H4 (cell line): ENCODE data around the gene ZNF554. TPM values are rescaled to one million over a fixed set of nuclear protein-coding genes. Genes with fewer than 3 reads are reported as not detected.
"Not testable (repeated sequence)": the region's sequence is repeated elsewhere in the genome, so short reads cannot be mapped to it uniquely, and the experiment has no call there.

Experiments used
- DNase-seq: peaks from one replicate; pipeline ENCODE4 v3.0.0-alpha.2; 2015; ENCODE audit warnings: low spot score
- total RNA-seq: library from RNA; depleted of rRNA; stranded (reverse); fragments of >200 nt; shearing (Covaris generic); gene quantifications from 2 replicates; pipeline ENCODE4 v1.2.3, GENCODE V29; 2014

ZNF554 gene
- total RNA-seq, 1 experiment from 2014 or later: 1.5 TPM

DNA sequence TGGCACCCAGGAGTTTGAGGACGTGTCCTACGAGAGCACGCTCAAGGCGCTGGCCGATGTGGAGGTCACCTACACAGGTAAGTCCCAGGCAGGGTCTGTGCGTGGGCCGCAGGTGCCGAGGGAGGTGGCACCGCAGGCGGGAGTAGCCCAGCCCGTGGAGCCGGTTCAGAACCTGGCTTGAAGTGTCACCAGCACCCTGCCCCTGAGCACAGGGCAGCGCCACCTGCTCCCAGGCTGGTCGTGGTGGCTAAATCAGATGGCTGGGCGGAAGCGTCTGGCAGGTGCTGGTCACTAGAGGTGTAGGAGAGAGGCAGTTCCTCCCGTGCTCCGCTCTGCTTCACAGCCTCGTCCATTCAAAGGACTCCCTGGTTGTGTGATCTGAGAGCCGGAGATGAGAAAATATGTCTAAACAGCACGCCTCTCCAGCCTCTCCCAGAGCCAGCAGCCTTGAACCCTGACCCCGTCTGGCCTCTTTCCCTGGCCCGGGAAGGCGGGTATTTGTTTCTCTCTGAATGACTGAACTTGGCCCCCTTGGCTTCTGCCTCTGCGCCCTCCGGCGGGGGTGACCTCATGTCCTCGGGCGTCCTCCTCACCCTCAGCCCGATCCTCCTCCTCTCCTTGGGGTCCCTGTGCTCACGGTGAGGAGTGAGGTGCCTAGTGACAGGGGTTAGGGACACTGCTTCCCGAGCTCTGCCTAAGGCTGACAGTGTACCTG is 29.0 kb upstream of the ZNF554 start:
- DNase-seq: no peak

DNA sequence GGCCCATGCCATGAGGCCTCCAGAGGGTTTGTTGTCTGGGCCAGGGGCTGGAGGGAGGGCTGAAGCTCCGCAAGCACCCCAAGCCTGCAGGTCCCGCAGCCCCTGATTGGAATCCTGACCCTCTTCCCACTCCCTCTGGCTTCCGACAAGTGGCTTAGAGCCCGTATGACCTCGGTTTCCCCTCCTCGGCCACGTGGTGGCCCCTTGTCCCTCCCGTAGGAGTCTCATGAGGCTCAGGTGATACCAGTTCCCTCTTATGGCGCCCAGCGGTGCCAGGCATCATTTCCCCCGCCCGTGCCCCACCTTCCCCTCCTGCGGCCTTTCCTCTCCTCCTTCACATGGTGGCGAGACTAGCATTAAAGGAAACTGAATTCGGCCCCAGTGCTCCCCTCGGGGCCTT is 28.2 kb upstream of the ZNF554 start:
- DNase-seq: no peak

DNA sequence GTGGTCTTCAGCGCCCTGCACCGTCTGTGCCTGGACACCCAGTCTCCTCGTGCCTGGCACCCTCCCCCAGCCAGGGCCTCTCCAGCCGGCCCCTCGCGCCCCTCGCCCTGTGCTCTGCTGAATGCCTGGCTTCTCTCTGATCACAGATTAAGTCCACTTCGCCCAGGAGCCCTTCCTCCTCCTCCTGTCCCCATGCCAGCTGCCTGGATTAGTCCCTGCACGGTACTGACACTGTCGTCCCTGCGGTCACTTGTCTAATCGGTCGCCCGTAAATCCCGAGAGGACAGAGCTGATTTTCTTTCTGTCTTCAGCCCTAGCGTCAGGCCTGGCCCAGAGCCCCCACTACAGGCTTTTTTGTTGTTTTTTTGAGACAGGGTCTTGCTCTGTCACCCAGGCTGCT is 27.8 kb upstream of the ZNF554 start:
- DNase-seq: no peak

DNA sequence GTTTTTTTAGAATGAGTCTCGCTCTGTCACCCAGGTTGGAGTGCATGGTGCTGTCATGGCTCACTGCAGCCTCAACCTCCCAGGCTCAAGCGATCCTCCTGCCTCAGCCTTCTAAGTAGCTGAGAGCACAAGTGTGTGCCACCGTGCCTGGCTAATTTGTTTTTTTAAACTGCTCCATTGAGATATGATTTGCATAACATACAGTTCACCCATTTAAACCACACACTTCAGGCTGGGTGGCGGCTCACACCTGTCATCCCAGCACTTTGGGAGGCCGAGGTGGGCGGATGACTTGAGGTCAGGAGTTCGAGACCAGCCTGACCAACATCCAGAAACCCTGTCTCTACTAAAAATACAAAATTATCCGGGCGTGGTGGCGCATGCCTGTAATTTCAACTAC is 27.0 kb upstream of the ZNF554 start:
- DNase-seq: not testable (repeated sequence)

DNA sequence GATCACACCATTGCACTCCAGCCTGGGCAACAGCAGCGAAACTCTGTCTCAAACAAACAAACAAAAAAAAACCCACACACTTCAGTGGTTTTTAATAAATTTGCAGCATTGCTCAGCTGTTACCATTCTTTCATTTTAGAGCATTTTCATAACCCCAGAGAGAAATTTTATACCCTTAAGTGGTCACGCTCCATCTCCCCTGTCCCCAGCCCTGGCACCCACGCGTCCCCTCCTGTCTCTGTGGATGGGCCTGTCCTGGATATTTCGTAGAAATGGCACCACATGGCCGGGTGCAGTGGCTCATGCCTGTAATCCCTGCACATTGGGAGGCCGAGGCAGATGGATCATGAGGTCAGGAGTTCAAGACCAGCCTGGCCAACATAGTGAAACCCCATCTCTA is 26.5 kb upstream of the ZNF554 start:
- DNase-seq: no peak

DNA sequence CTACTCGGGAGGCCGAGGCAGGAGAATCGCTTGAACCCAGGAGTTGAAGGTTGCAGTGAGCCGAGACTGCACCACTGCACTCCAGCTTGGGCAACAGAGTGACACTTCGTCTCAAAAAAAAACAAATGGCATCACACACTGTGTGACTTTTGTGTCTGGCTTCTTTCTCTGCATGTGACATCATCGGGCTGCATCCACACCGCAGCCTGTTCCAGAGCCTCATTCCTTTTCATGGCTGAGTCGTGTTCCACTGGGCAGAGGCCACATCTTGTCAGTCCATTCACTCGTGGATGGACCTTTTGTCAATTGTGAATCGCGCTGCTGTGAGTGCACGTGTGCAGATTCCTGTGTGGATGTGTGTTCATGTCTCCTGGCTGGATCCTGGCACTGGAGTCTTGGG is 26.1 kb upstream of the ZNF554 start:
- no peak for DNase-seq

DNA sequence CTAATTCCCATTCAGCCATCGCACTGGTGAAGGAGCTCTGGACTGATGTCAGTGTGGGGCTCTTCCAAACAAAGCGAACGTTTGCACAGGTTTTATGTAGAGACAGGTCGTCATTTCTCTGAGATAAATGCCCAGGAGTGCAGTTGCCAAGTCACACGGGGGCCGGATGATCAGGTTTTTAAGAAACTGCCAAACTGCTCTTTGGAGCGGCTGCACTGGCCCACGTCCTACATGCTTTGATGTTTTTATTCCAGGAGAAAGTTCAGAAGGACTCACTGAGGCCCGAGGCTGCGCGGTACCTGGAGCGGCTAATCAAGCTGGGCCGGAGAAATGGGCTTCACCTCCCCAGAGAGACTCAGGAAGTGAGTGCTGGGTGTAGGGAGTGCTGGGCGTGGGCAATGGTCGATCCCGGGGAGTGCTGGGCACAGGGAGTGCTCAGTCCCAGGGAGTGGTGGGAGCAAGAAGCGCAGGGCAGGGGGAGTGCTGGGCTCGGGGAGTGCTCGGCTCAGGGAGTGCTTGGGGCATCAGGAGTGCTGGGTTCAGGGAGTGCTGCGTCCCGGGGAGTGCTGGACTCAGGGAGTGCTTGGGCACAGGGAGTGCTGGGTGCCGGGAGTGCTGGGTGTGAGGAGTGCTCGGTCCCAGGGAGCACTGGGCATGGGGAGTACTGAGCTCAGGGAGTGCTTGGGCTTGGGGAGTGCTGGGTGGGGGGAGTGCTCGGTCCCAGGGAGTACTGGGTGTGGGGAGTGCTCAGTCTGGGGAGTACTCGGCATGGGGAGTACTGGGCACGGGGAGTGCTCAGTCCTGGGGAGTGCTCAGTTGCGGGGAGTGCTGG is 23.6 kb upstream of the ZNF554 start:
- DNase-seq: no peak

DNA sequence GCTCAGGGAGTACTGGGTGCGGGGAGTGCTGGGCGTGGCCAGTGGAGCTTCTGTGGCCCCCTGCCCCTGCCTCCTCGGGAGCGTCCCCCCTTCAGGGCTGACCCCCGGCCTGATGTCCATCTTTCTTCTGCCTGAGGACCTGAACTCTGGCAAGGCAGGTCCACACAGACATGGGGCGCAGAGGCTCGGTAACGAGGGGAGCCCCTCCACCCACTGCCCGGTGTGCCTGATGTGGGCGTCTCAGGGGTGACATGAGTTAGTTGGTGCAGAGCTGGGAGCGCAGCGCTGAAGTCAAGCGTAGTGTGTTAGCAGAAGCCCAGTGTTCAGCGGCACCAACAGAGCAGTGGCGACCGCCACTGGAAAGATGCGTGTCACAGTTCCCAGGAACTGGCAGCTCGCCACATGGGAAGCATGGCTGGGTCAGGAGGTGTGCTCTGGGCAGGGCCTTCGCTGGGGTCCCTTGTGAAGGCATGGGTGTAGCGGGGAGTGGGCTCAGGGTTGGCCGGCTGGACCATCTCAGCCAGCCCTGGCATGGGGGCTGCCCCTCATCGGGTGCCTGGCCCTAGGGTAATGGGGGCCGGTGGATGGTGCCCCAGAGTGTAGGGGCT is 22.9 kb upstream of the ZNF554 start:
- DNase-seq: no peak

DNA sequence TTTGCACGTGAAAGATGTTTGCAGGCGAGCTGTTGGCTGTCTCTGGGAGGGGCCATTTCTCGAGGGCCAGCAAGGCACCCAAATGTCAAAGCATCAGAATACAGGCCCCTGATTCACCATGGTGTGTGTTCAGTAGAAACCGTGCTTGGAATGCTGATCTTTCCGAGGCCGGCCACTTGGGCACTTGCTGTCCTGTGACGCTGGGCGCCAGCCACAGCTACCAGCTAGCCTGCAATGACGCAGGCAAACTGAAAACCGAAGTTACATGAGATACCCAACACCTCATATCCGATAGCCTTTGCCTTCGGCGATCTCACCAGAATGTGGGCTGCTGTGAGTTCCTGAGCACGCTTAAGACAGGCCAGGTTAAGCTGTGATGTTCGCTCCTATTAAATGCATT is 22.4 kb upstream of the ZNF554 start:
- no peak for DNase-seq

DNA sequence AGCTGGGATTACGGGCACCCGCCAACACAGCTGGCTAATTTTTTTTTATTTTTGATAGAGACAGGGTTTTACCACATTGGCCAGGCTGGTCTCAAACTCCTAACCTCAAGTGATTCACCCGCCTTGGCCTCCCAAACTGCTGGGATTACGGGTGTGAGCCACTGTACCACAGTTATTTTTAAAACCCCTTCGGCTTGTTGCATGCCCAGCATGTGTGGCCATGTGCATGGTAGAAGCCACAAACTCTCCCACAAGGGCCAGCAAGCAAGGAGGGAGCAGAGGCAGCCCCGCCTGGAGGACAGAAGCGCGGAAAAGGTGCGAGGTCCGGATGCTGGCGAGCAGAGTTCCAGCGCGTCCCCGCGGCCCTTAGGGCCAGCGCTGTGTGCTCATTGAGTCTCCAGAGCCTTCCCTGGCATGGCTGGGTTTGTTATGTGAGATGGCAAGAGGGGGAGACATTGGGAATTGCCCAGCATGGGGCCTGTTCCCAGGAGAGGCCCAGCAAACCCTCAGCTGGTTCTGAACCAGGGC is 21.4 kb upstream of the ZNF554 start:
- no peak for DNase-seq

DNA sequence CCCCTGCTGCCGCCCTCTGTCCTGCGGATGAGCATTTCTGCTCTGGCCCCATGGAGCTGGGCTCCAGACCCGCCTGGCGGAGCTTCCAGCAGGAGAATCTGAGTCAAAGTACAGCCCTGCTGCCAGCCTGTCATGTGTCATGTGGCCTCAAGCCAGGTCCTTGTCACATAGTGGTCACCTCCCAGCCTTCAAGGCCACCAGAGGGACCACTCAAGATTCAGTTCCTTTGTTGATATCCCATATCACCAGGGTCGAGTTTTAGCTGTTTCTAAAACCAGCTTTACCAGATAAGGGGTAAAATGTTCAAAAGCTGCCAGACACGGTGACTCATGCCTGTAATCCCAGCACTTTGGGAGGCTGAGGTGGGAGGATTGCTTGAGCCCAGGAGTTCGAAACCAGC is 20.9 kb upstream of the ZNF554 start:
- no peak for DNase-seq

DNA sequence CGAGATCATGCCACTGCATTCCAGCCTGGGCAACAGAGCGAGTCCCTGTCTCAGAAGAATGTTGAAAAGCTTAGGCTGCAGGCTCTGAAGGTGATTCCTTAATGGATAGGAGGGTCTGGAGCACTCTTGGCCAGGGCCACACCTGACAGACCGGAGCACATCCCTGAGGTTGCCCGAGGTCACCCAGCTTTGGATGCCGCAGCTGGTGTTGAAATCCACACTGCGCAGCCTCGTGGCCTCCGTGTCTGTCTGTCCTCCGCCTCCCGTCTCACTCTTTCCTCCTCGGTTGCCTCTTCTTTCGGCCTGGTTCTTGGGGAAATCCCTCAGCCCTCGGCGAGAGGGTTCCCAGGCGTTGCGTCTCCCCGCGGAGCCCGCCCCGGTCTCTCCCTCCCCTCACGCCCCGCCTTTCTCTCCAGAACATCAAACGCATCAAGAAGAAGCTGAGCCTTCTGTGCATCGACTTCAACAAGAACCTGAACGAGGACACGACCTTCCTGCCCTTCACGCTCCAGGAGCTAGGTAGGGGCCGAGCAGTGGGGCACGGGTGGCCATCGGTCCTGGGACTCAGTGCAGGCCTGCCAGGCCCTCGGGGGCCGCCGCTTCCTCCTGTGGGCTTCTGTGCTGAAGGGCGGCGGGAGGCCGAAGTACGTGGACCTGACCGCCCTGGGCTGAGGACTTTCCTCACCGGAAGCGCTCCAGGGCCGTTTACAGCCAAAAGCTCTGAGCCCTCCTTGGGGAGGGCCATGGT is 20.2 kb upstream of the ZNF554 start:
- no peak for DNase-seq

DNA sequence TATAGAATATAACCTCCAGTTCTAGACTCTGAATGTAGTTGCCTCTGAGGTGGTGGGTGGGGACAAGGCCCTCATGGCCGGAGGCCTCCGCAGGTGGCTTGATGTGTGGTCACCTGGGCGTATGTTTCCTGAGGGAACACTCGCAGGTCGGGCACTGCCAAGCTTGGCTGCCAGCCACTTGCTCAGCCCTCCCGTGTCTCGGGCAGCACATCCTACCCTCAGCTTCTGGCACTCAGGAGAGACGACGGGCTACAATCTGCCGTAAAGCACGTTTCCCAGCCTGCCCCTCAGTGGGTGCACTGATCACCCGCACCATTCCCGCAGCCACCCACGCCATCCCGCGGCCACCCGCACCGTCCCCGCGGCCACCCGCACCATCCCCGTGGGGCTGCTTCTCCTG is 19.2 kb upstream of the ZNF554 start:
- DNase-seq: no peak

DNA sequence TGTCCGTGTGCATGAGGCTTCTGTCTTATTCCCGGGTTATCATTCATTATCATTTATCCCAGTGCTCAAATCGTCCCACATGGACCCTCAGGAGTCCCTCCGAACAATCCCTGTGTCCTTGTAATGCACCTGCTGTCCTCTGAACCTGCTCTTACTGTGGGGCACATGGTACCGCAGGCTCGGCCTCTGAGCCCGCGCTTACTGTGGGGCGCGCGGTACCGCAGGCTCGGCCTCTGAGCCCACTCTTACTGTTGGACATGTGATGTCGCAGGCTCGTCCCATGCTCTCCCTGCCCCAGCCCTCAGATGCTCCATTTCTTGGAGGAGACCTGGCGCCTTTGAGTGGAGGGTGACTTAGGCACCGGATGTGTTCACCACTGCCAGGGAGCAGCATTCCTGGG is 16.8 kb upstream of the ZNF554 start:
- DNase-seq: no peak

DNA sequence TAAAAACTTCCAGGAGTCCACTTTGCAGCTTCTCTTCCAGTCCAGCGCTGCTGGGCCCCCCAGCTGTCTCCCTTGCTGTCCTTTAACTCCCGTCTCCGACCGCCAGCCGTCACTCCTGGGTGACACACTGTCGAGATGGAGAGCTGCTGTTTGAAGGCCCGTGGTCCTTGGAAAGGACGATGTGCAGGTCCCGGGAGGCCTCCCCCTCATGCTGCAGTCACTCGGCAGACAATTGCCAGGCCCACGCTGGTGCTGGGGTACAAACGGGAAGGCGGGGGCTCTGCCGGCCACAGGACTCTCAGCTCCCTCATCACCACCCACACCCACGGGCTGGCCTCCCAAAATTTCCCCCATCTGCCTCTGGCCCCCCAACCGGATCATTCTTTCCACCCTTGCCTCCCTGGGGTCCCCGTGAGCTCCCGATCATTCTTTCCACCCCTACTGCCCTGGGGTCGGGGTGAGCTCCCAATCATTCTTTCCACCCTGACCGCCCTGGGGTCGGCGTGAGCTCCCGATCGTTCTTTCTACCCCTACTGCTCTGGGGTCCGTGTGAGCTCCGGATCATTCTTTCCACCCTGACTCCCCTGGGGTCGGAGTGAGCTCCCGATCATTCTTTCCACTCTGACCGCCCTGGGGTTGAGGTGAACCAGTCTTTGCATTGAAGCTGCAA is 16.0 kb upstream of the ZNF554 start:
- no peak for DNase-seq

DNA sequence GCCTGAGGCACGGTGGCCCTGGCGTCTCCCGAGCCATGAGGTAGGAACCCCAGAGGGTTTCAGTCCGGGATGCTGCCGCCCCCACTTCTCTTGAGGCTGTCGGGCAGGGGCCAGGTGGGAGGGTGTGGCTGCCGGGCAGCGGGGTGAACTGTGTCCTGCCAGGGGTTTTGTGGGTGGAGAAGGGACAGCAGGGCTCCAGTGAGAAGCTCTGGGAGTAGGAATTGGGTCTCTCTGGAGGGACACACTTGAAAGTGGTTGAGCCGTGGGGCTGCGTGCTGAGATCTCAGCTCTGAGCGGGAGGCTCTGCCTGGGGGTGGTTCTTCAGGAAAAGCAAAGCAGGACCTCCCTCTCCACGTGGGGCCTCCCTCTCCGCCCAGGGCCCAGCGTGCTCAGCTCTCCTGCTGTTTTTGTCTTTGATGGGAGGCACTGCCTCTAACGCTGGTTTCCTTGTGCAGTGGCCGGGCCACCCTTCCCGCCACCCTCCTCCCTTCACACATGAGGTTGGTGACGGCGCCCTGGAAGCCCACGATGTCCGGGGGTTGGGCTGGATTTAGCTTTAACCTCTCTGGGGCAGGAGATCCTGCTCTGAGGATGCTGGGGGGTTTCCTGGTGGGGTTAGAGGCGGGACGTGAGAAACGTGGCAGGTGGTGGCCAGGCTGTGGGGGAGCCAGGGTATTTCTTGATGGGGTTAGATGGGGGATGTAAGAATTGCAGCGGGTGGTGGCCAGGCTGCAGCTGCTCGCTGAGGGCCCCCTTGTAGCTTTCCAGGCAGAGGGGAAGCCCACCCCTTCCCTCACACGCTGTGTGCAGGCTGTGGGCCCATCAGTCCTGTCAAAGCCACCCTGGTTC is 15.3 kb upstream of the ZNF554 start:
- DNase-seq: no peak

DNA sequence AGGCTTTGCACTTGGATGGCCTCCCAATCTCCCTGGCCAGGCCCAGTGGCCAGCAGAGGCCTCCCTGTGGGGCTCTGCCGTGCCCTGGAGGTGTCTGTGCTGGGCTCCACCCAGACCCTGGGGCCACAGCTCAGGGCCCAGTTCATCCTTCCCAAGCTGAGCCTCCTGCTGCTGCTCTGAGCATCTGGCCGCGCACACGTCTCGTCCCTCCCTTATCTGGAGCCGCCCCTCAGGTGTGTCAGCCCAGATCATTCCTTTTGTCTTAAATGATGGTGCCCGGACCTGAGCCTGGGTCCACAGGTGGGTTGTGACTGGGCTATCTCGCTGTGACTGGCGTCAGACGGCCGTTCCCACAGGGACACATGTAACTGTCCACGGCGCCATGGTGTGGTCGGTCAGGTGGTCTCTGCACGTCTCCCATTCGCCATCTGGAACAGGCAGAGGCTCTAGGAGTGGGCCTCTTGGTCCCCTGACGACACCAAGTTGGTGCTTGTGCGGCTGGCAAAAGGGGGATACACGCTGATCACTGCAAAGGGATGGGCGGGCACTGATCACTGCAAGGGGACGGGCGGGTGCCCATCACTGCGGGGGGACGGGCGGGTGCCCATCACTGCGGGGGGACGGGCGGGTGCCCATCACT is 14.3 kb upstream of the ZNF554 start:
- DNase-seq: no peak

DNA sequence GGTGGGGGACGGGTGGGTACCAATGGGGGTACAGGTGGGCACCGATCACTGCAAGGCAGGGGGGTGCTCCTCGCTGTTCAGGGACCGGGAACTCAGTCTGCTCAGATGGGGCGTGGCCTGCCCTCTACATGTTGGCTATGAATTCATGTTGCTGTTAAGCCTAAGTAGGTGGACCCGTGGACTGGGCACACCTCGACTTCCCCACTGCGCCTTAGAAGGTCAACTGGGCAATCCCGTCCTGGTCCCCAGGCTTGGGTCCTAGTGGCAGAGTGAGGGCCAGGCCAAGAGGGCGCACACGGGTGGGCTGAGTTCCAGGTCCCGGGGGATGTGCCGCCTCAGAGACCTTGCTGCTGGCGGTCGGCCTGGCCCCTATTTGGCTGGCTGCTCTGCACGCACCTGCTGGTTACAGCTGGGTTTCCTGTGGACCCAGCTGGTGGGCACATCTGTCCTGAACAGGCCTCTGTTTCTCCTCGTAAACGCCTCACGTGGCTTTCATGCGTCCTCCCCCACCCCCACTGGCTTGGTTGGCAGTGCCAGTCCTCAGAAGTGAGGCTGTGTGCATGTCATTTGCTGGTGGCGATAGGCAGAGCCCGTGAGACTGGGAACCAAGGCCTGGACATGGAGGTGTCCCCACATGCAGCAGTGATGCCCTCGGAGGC is 13.5 kb upstream of the ZNF554 start:
- no peak for DNase-seq

DNA sequence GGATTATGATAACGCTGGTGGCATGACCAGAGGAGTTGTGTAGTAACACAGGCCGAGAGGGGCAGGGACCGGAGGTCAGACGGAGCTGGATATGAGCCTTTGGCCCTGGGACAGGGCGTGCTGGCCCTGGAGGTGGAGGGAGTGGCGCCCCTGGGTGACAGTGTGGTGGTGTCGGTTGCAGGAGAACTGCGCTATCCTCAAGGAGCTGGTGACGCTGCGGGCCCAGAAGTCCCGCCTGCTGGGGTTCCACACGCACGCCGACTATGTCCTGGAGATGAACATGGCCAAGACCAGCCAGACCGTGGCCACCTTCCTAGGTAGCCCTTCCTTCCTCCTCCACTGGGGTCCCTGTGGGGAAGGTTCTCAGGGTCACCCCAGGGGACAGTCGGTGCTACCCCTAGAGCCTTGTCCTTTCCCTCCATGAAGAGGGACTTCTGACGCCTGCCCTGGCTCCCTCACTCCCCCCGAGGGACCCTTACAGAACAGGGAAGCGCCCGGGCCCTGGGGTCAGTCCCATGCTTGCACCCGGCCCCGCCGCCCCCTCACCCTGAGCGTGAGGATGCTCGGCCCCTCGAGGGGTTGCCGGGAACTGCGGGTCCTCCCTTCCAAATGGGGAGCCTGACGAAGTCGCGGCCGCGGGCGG is 12.8 kb upstream of the ZNF554 start:
- DNase-seq: no peak
